Breast epithelium (tissue), 4 donors: ENCODE data around the gene ABHD5. TPM values are rescaled to one million over a fixed set of nuclear protein-coding genes. Genes with fewer than 3 reads are reported as not detected.

Experiments used
- DNase-seq, 2 donors: peaks; one replicate each; pipeline ENCODE4 v3.0.0-alpha.2; 2019; ENCODE audit warnings: low spot score in 2 of 2
- H3K27ac ChIP-seq, 2 donors: fragments of 200-600 bp; sonication (generic) in 1 of 2; one replicate each; pipeline ENCODE4 v1.5.1; 2016 to 2019; ENCODE audit warnings: mild to moderate bottlenecking in 1 of 2
- H3K27me3 ChIP-seq, 2 donors: fragments of 200-600 bp; sonication (generic) in 1 of 2; one replicate each; pipeline versions ENCODE4 v1.5.1 to v1.6.0; 2017 to 2019; ENCODE audit warnings: control low read depth in 1 of 2, mild to moderate bottlenecking in 1 of 2
- H3K36me3 ChIP-seq: fragments of 200-600 bp; one replicate; pipeline ENCODE4 v1.5.1; 2019
- H3K4me1 ChIP-seq, 2 donors: fragments of 200-600 bp; sonication (generic); one replicate each; pipeline ENCODE4 v1.5.1; 2016 to 2019; ENCODE audit warnings: control low read depth in 1 of 2
- H3K4me3 ChIP-seq, 3 donors: fragments of 200-600 bp; sonication (generic); 1 replicate in 2 of 3; 2 replicates in 1 of 3; pipeline ENCODE4 v1.5.1; 2016 to 2019; ENCODE audit warnings: mild to moderate bottlenecking in 3 of 3, moderate library complexity in 2 of 3
- H3K9me3 ChIP-seq, 2 donors: fragments of 200-600 bp; sonication (generic) in 1 of 2; one replicate each; pipeline ENCODE4 v1.5.1; 2016 to 2019; ENCODE audit warnings: control low read depth in 1 of 2
- CTCF ChIP-seq, 3 donors: fragments of 450-650 bp; IDR thresholded peaks; one replicate each; pipeline ENCODE4 v1.5.1; 2016 to 2017; ENCODE audit warnings: antibody characterized with exemption in 3 of 3, mild to moderate bottlenecking in 3 of 3, moderate library complexity in 3 of 3
- POLR2A ChIP-seq: fragments of 450-650 bp; IDR thresholded peaks from one replicate; pipeline ENCODE4 v1.6.1; 2016; ENCODE audit warnings: antibody characterized with exemption, mild to moderate bottlenecking, moderate library complexity
- POLR2AphosphoS5 ChIP-seq, 3 donors: sonication (generic); formaldehyde crosslinking; IDR thresholded peaks; one replicate each; pipeline ENCODE4 v1.6.1; 2017; ENCODE audit warnings: antibody characterized with exemption in 3 of 3
- intact Hi-C: fragments of 100-400 bp; cut with DNase I; formaldehyde crosslinking; loops from one replicate; pipeline ENCODE4 v1.15.1; 2023; ENCODE audit warnings: low total_unique reads
- total RNA-seq, 3 donors: library from RNA; depleted of rRNA; stranded (reverse); fragments of >200 nt; gene quantifications; one replicate each; pipeline ENCODE4 v1.1.0, GENCODE V29; 2016

The ABHD5 gene
- total RNA-seq, 3 donors from 2014 or later = 40.0 to 99.9 (median 47.9) TPM

- intact Hi-C loops = no loop called here
- H3K4me3 ChIP-seq = peak overlapping the region; percentile 81 to 95 (median 94)
- H3K9me3 ChIP-seq = no peaks in the 10 kb centered on the region
- DNase-seq = no peak
- H3K36me3 ChIP-seq = no peaks in the 10 kb centered on the region
- no peak for TF ChIP-seq POLR2A
- TF ChIP-seq POLR2AphosphoS5 (IDR thresholded peaks at IDR 0.05) = no peak
- TF ChIP-seq CTCF (IDR thresholded peaks at IDR 0.05) = no peak
- H3K27me3 ChIP-seq = no peaks in the 10 kb centered on the region
- H3K27ac ChIP-seq = peak overlapping the region; percentile 95 to 99
- peaks cover 0 to 7% of the 10 kb centered on the region in 2 donors for H3K4me1 ChIP-seq
These were observed 1.5 kb downstream of the ABHD5 start for GRCh38 chr3:43692085-43692855.

- peaks cover 0 to 7% of the 10 kb centered on the region in 2 donors for H3K4me1 ChIP-seq
These were observed 2.2 kb downstream of the ABHD5 start for GRCh38 chr3:43692971-43693370.

GRCh38 chr3:43693594-43693993 lies 2.9 kb downstream of the ABHD5 start:
- Histone ChIP-seq H3K36me3 (no peaks in the 10 kb centered on the region), H3K27me3 (no peaks in the 10 kb centered on the region), H3K4me3 (no peak overlapping the region), H3K27ac (peak overlapping the region in 1 of 2 donors; percentile 95), H3K9me3 (no peaks in the 10 kb centered on the region), H3K4me1 (peaks cover 0 to 7% of the 10 kb centered on the region in 2 donors)
- intact Hi-C loops = no loop called here
- no peak for DNase-seq
- TF ChIP-seq POLR2AphosphoS5 (IDR thresholded peaks at IDR 0.05) = no peak
- TF ChIP-seq POLR2A = no peak
- TF ChIP-seq CTCF (IDR thresholded peaks at IDR 0.05) = no peak

More at GRCh38 chr3:43692971-43693370, 2.2 kb downstream of the ABHD5 start:
- no peaks in the 10 kb centered on the region for H3K27me3 ChIP-seq
- TF ChIP-seq POLR2AphosphoS5 (IDR thresholded peaks at IDR 0.05) (no peak), POLR2A (no peak), CTCF (IDR thresholded peaks at IDR 0.05) (no peak)
- DNase-seq = no peak
- no peaks in the 10 kb centered on the region for H3K9me3 ChIP-seq
- peak overlapping the region; percentile 45 to 95 for H3K27ac ChIP-seq
- peak overlapping the region in 2 of 3 donors; percentile 81 to 95 for H3K4me3 ChIP-seq
- intact Hi-C loops = no loop called here
- no peaks in the 10 kb centered on the region for H3K36me3 ChIP-seq

GRCh38 chr3:43695443-43695842 lies 4.7 kb downstream of the ABHD5 start:
- Histone ChIP-seq H3K9me3 (no peaks in the 10 kb centered on the region), H3K27ac (peak overlapping the region in 1 of 2 donors; percentile 10), H3K4me1 (peaks cover 0 to 7% of the 10 kb centered on the region in 2 donors), H3K4me3 (no peak overlapping the region), H3K36me3 (no peaks in the 10 kb centered on the region), H3K27me3 (no peaks in the 10 kb centered on the region)
- DNase-seq = no peak
- intact Hi-C loops = no loop called here
- TF ChIP-seq CTCF (IDR thresholded peaks at IDR 0.05) (no peak), POLR2A (no peak), POLR2AphosphoS5 (IDR thresholded peaks at IDR 0.05) (no peak)

- Histone ChIP-seq H3K36me3 (no peaks in the 10 kb centered on the region), H3K4me3 (no peak overlapping the region), H3K27me3 (no peaks in the 10 kb centered on the region), H3K27ac (peak overlapping the region in 1 of 2 donors; percentile 10), H3K4me1 (peaks cover 0 to 7% of the 10 kb centered on the region in 2 donors), H3K9me3 (no peaks in the 10 kb centered on the region)
- DNase-seq = no peak
- intact Hi-C loops = no loop called here
- TF ChIP-seq CTCF (IDR thresholded peaks at IDR 0.05) = no peak
- TF ChIP-seq POLR2A = no peak
- TF ChIP-seq POLR2AphosphoS5 (IDR thresholded peaks at IDR 0.05) = no peak
These were observed 5.1 kb downstream of the ABHD5 start for GRCh38 chr3:43695863-43696262.
